Measurements from ENCODE around the gene LIN28B. TPM values are rescaled to one million over a fixed set of nuclear protein-coding genes. Genes with fewer than 3 reads are reported as not detected.

The LIN28B gene
- total and polyA plus RNA-seq, 8 donors = 0.09 to 0.44 (median 0.29) TPM; not detected in 2

- H3K4me1 ChIP-seq = no peaks in the 10 kb centered on the region
- no peaks in the 10 kb centered on the region for H3K36me3 ChIP-seq
- TF ChIP-seq CTCF (IDR thresholded peaks at IDR 0.05) = no peak
- no peak for ATAC-seq
- no peaks in the 10 kb centered on the region for H3K27me3 ChIP-seq
- H3K9me3 ChIP-seq = no peaks in the 10 kb centered on the region
- no peak overlapping the region for H3K27ac ChIP-seq
- intact Hi-C loops (cut with DNase I) = no loop called here
- no peak overlapping the region for H3K4me3 ChIP-seq
- DNase-seq = no peak
Observed at GRCh38 chr6:105051941-105052471, 95.1 kb downstream of the LIN28B start.

GRCh38 chr6:105056646-105057045 is 99.7 kb downstream of the LIN28B start:
- H3K36me3 ChIP-seq = no peaks in the 10 kb centered on the region
- ATAC-seq (no peak), DNase-seq (no peak)
- H3K4me1 ChIP-seq = no peaks in the 10 kb centered on the region
- intact Hi-C loops (cut with DNase I) = no loop called here
- no peaks in the 10 kb centered on the region for H3K27me3 ChIP-seq
- H3K4me3 ChIP-seq = no peak overlapping the region
- TF ChIP-seq CTCF (IDR thresholded peaks at IDR 0.05) = no peak
- H3K9me3 ChIP-seq = no peaks in the 10 kb centered on the region
- no peak overlapping the region for H3K27ac ChIP-seq

DNA sequence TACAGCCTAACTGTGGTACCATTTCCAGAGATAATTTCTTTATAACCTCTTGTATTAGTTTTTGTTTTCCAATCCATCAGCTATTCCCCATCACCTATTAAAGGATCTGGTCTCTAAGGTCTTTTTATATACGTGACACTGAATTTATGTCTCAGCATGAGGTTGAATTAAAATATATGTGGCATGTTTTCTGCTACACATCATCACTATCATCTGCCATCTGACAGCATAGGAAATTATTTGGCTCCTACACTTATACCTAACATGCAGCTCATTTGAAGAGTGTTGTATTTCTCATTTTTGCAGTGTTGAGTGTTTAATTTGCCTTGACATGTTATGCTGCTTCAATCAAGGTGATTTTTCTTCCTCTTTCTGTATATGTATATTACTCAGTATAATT is 100.3 kb downstream of the LIN28B start:
- Histone ChIP-seq H3K4me1 (no peaks in the 10 kb centered on the region), H3K27ac (no peak overlapping the region), H3K4me3 (no peak overlapping the region), H3K9me3 (no peaks in the 10 kb centered on the region), H3K27me3 (no peaks in the 10 kb centered on the region), H3K36me3 (no peaks in the 10 kb centered on the region)
- intact Hi-C loops (cut with DNase I) = no loop called here
- no peak for TF ChIP-seq CTCF (IDR thresholded peaks at IDR 0.05)
- ATAC-seq (no peak), DNase-seq (no peak)

DNA sequence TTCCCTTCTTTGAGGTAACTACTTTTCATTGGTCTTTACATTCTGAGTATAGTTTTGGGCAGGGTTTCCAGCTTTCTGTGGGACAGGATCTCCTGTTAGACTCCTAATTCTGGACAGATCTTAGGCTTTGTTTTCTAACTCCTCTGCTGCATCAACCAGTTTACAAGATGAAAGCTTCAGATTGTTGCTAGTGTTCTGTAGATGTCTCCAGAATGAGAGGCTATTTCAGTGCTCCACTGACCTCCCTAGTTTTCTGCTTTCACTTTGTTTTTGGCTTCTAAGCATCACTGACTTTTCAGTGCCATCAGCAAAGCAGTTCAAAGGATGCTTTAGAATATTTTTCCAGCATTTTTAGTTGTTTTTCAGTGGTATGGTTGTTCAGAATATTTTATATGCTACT is 101.4 kb downstream of the LIN28B start:
- no peak for DNase-seq
- Histone ChIP-seq H3K4me1 (no peaks in the 10 kb centered on the region), H3K36me3 (no peaks in the 10 kb centered on the region), H3K9me3 (no peaks in the 10 kb centered on the region), H3K27ac (no peak overlapping the region), H3K4me3 (no peak overlapping the region), H3K27me3 (no peaks in the 10 kb centered on the region)
- no peak for TF ChIP-seq CTCF (IDR thresholded peaks at IDR 0.05)
- intact Hi-C loops (cut with DNase I) = no loop called here
- ATAC-seq = no peak

GRCh38 chr6:105058846-105059245 is 101.9 kb downstream of the LIN28B start:
- H3K27me3 ChIP-seq = no peaks in the 10 kb centered on the region
- H3K9me3 ChIP-seq = no peaks in the 10 kb centered on the region
- intact Hi-C loops (cut with DNase I) = no loop called here
- no peak for TF ChIP-seq CTCF (IDR thresholded peaks at IDR 0.05)
- no peaks in the 10 kb centered on the region for H3K36me3 ChIP-seq
- no peak overlapping the region for H3K4me3 ChIP-seq
- no peaks in the 10 kb centered on the region for H3K4me1 ChIP-seq
- DNase-seq (no peak), ATAC-seq (no peak)
- H3K27ac ChIP-seq = no peak overlapping the region

Data from left lung (tissue), 10 donors.